ENCODE data around the gene ARGLU1.
A peak's percentile ranks its signal among the peaks of the same experiment; 100 is the strongest.

The ARGLU1 gene

GRCh38 chr13:106526738-106527444 is 41.0 kb downstream of the ARGLU1 start:
- peaks cover 69% of the 10 kb centered on the region for H3K27me3 Mint-ChIP-seq
- ATAC-seq = no peak

GRCh38 chr13:106525865-106526264 is 42.1 kb downstream of the ARGLU1 start:
- no peak overlapping the region for H3K4me3 Mint-ChIP-seq
- no peaks in the 10 kb centered on the region for H3K4me1 Mint-ChIP-seq
- peaks cover 59% of the 10 kb centered on the region for H3K27me3 Mint-ChIP-seq
- no peak overlapping the region for H3K27ac Mint-ChIP-seq
- DNase-seq (no peak), ATAC-seq (no peak)
- no peaks in the 10 kb centered on the region for H3K9me3 Mint-ChIP-seq

More at GRCh38 chr13:106526738-106527444, 41.0 kb downstream of the ARGLU1 start:
- H3K27ac Mint-ChIP-seq = no peak overlapping the region
- no peaks in the 10 kb centered on the region for H3K9me3 Mint-ChIP-seq
- no peak for DNase-seq
- no peak overlapping the region for H3K4me3 Mint-ChIP-seq
- H3K4me1 Mint-ChIP-seq = no peaks in the 10 kb centered on the region

GRCh38 chr13:106524108-106524507 is 43.8 kb downstream of the ARGLU1 start:
- H3K4me3 Mint-ChIP-seq = no peak overlapping the region
- ATAC-seq (no peak), DNase-seq (no peak)
- peaks cover 49% of the 10 kb centered on the region for H3K27me3 Mint-ChIP-seq
- H3K9me3 Mint-ChIP-seq = no peaks in the 10 kb centered on the region
- no peak overlapping the region for H3K27ac Mint-ChIP-seq
- no peaks in the 10 kb centered on the region for H3K4me1 Mint-ChIP-seq

- Mint-ChIP-seq H3K4me3 (no peak overlapping the region), H3K27me3 (peaks cover 44% of the 10 kb centered on the region), H3K27ac (no peak overlapping the region), H3K9me3 (no peaks in the 10 kb centered on the region), H3K4me1 (no peaks in the 10 kb centered on the region)
- ATAC-seq (no peak), DNase-seq (no peak)
Measured at GRCh38 chr13:106523576-106523975, 44.4 kb downstream of the ARGLU1 start.

GRCh38 chr13:106522898-106523525 is 44.9 kb downstream of the ARGLU1 start:
- H3K27ac Mint-ChIP-seq = no peak overlapping the region
- H3K27me3 Mint-ChIP-seq = peaks cover 38% of the 10 kb centered on the region
- DNase-seq (no peak), ATAC-seq (no peak)
- H3K4me1 Mint-ChIP-seq = no peaks in the 10 kb centered on the region
- H3K4me3 Mint-ChIP-seq = no peak overlapping the region
- H3K9me3 Mint-ChIP-seq = no peaks in the 10 kb centered on the region

GRCh38 chr13:106522112-106522705 is 45.7 kb downstream of the ARGLU1 start:
- Mint-ChIP-seq H3K4me3 (no peak overlapping the region), H3K27me3 (peaks cover 37% of the 10 kb centered on the region), H3K27ac (no peak overlapping the region), H3K4me1 (no peaks in the 10 kb centered on the region), H3K9me3 (no peaks in the 10 kb centered on the region)
- DNase-seq (no peak), ATAC-seq (no peak)

- DNase-seq = no peak
- H3K4me1 Mint-ChIP-seq = no peaks in the 10 kb centered on the region
- H3K9me3 Mint-ChIP-seq = no peaks in the 10 kb centered on the region
- ATAC-seq = no peak
- H3K27ac Mint-ChIP-seq = no peak overlapping the region
- H3K27me3 Mint-ChIP-seq = peaks cover 37% of the 10 kb centered on the region
- H3K4me3 Mint-ChIP-seq = no peak overlapping the region
Measured at GRCh38 chr13:106521095-106521799, 46.7 kb downstream of the ARGLU1 start.

- H3K4me3 Mint-ChIP-seq = no peak overlapping the region
- DNase-seq = no peak
- no peak for ATAC-seq
- H3K27ac Mint-ChIP-seq = no peak overlapping the region
- peaks cover 29% of the 10 kb centered on the region for H3K27me3 Mint-ChIP-seq
- no peaks in the 10 kb centered on the region for H3K4me1 Mint-ChIP-seq
- no peaks in the 10 kb centered on the region for H3K9me3 Mint-ChIP-seq
Measured at GRCh38 chr13:106520251-106521054, 47.5 kb downstream of the ARGLU1 start.

- Mint-ChIP-seq H3K9me3 (no peaks in the 10 kb centered on the region), H3K27ac (no peak overlapping the region), H3K27me3 (peaks cover 32% of the 10 kb centered on the region), H3K4me1 (no peaks in the 10 kb centered on the region), H3K4me3 (no peak overlapping the region)
- ATAC-seq (no peak), DNase-seq (no peak)
Measured at GRCh38 chr13:106518512-106518911, 49.4 kb downstream of the ARGLU1 start.

GRCh38 chr13:106517109-106517847 is 50.7 kb downstream of the ARGLU1 start:
- H3K27me3 Mint-ChIP-seq = peaks cover 33% of the 10 kb centered on the region
- no peak overlapping the region for H3K4me3 Mint-ChIP-seq
- H3K27ac Mint-ChIP-seq = no peak overlapping the region
- no peaks in the 10 kb centered on the region for H3K4me1 Mint-ChIP-seq
- H3K9me3 Mint-ChIP-seq = no peaks in the 10 kb centered on the region
- no peak for ATAC-seq
- no peak for DNase-seq

- no peak for DNase-seq
- Mint-ChIP-seq H3K9me3 (no peaks in the 10 kb centered on the region), H3K27me3 (peaks cover 33% of the 10 kb centered on the region), H3K4me3 (no peak overlapping the region), H3K4me1 (no peaks in the 10 kb centered on the region), H3K27ac (no peak overlapping the region)
- no peak for ATAC-seq
Measured at GRCh38 chr13:106515635-106516254, 52.2 kb downstream of the ARGLU1 start.

GRCh38 chr13:106514928-106515634 is 52.9 kb downstream of the ARGLU1 start:
- peaks cover 26% of the 10 kb centered on the region for H3K27me3 Mint-ChIP-seq
- no peaks in the 10 kb centered on the region for H3K4me1 Mint-ChIP-seq
- H3K9me3 Mint-ChIP-seq = no peaks in the 10 kb centered on the region
- no peak overlapping the region for H3K27ac Mint-ChIP-seq
- DNase-seq (no peak), ATAC-seq (no peak)
- no peak overlapping the region for H3K4me3 Mint-ChIP-seq

GRCh38 chr13:106513025-106513983 is 54.6 kb downstream of the ARGLU1 start:
- no peak for DNase-seq
- no peak for ATAC-seq
- no peak overlapping the region for H3K4me3 Mint-ChIP-seq
- peaks cover 25% of the 10 kb centered on the region for H3K27me3 Mint-ChIP-seq
- peak overlapping the region in 1 of 2 donors; percentile 8 for H3K27ac Mint-ChIP-seq
- no peaks in the 10 kb centered on the region for H3K4me1 Mint-ChIP-seq
- H3K9me3 Mint-ChIP-seq = no peaks in the 10 kb centered on the region
